ENCODE measurements around the gene DDO. TPM values are rescaled to one million over a fixed set of nuclear protein-coding genes. Genes with fewer than 3 reads are reported as not detected.

DDO gene, protein sequence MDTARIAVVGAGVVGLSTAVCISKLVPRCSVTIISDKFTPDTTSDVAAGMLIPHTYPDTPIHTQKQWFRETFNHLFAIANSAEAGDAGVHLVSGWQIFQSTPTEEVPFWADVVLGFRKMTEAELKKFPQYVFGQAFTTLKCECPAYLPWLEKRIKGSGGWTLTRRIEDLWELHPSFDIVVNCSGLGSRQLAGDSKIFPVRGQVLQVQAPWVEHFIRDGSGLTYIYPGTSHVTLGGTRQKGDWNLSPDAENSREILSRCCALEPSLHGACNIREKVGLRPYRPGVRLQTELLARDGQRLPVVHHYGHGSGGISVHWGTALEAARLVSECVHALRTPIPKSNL
- total RNA-seq, result 1 to 10 TPM; 2.0 to 2.3 TPM

DNA sequence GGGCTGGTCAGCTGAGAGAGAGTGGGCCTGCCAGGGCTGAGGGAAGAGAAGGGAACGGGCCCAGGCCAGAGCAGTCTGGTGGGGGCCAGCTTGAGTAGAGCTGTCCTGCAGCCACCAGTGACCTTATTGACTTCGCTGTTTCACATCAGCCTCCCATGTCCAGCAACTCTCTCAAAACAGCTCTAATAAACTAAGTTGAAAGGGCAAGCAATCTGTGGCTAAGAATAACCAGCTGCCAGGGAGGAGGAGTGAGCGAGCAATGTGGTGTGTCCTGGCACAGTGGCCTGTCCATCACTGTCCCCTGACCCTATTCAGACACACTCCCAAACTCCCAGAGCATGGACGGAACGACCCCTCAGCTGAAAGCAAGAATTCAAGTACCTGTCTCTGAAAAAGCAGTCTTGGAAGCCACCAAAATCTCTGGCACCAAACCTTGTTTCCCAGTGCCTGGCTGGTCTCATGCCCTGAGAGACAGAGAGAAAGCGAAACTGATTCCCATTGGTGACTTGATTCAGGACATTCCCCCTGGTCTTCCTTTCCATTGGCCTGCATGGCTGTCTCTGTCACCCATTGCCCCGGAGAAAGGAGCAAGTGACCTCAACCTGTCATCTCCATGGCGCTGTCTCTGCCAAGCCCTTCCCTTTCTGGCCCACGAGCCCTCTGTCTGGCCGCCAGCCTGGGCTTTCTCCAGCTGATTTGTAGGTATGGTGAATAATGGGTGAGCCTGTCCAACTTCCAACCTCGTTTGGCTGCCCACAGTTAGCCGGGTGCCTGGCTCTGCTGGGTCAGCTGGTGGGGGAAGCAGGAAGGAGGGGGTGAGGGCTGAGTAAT lies at the start of gene DDO:
Gene DDO, minus strand, starts transcription at position 490 of the 831 bp plus-strand sequence. CDS start 2,113 bp downstream, outside the sequence.
- peak within 1 kb of the TSS; percentile 16 to 28 for H3K9ac ChIP-seq (ENCODE audit: low read depth in 2 of 2, low read length in 2 of 2)
- TF ChIP-seq, protein P1, sequence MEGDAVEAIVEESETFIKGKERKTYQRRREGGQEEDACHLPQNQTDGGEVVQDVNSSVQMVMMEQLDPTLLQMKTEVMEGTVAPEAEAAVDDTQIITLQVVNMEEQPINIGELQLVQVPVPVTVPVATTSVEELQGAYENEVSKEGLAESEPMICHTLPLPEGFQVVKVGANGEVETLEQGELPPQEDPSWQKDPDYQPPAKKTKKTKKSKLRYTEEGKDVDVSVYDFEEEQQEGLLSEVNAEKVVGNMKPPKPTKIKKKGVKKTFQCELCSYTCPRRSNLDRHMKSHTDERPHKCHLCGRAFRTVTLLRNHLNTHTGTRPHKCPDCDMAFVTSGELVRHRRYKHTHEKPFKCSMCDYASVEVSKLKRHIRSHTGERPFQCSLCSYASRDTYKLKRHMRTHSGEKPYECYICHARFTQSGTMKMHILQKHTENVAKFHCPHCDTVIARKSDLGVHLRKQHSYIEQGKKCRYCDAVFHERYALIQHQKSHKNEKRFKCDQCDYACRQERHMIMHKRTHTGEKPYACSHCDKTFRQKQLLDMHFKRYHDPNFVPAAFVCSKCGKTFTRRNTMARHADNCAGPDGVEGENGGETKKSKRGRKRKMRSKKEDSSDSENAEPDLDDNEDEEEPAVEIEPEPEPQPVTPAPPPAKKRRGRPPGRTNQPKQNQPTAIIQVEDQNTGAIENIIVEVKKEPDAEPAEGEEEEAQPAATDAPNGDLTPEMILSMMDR (IDR thresholded peaks at IDR 0.05), result no peak

DNA sequence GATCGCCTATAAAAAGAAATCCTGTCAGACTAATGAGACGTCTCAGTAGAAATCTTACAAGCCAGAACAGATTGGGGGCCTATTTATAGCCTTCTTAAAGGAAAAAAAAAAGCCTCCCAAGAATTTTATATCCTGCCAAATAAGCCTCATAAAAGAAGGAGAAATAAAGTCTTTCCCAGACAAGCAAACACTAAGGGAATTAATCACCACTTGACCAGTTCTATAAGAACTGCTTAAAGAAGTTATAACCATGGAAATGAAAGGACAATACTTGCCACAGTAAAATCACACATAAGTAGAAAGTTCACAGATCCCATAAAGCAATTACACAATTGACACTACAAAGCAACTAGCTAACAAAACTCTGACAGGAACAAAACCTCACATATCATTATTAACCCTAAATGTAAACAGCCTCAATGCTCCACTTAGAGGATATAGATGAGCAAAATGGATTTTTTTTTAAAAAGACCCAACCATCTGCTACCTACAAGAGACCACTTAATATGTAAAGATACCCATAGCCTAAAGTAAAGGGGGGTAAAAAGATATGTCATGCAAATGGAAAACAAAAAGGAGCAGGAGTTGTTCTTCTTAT lies 47.6 kb upstream of the DDO start:
- H3K36me3 ChIP-seq, result no peaks in the 10 kb centered on the region
- no peaks in the 10 kb centered on the region for H3K27me3 ChIP-seq
- no peak overlapping the region for H3K9ac ChIP-seq (ENCODE audit: low read depth in 2 of 2, low read length in 2 of 2)
- H3K4me1 ChIP-seq, result no peaks in the 10 kb centered on the region
- DNase-seq, result no peak
- H3K4me3 ChIP-seq, result no peak overlapping the region
- no peaks in the 10 kb centered on the region for H3K9me3 ChIP-seq
- TF ChIP-seq, protein P1 (IDR thresholded peaks at IDR 0.05), result no peak
- H3K27ac ChIP-seq, result no peak overlapping the region
- intact Hi-C loops (cut with DNase I), result no loop called here

More for the DNA sequence above, at the start of gene DDO:
- intact Hi-C loops (cut with DNase I), result no loop called here
- Histone ChIP-seq H3K27ac (no peak within 1 kb of the TSS), H3K4me3 (peak within 1 kb of the TSS; percentile 17), H3K27me3 (no peaks in the 10 kb centered on the region), H3K9me3 (no peaks in the 10 kb centered on the region), H3K4me1 (peaks cover 5% of the 10 kb centered on the region), H3K36me3 (no peaks in the 10 kb centered on the region)
- DNase-seq, result peak; percentile 47

DNA sequence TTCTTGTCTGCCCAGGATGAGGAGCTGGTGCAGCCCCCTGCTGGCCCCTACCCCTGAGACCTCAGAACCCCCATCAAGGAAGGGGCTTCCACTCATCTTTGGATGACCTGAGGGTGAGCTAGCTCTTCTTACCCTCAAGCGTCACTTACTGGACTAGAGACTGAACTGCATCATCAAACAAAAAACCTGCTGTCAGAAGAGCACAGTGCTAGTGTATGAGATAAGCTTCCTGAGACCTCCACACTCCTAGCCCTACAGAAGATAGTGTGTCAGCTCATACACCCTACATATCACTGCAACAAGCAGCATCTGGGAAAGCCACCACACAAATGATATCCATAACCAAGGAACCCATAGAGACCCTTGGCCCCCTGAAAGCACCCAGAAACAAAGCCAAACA lies 46.0 kb upstream of the DDO start:
- Histone ChIP-seq H3K27ac (no peak overlapping the region), H3K9ac (ENCODE audit: low read depth in 2 of 2, low read length in 2 of 2) (no peak overlapping the region), H3K27me3 (no peaks in the 10 kb centered on the region), H3K9me3 (no peaks in the 10 kb centered on the region), H3K4me3 (no peak overlapping the region), H3K4me1 (no peaks in the 10 kb centered on the region), H3K36me3 (no peaks in the 10 kb centered on the region)
- DNase-seq, result no peak
- intact Hi-C loops (cut with DNase I), result no loop called here
- TF ChIP-seq, protein P1 (IDR thresholded peaks at IDR 0.05), result no peak

DNA sequence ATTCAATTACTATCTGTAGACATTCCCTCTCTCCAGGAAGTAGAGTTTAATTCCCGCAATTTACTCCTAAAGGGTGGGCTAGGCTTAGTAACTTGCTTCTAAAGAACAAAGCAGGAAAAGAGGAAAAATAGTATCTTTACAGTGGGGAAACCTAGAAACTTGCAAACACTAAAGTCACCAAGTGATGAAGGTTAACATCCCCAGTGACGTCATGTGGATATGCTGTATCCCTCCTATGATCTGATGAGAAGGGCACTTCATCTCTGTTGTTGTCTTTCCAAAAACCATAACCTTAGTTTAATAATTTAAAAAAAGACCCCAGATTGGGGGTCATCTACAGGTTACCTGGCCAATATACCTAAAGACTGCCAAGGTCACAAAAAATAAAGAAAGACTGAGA lies 43.8 kb upstream of the DDO start:
- H3K27me3 ChIP-seq, result no peaks in the 10 kb centered on the region
- H3K9ac ChIP-seq (ENCODE audit: low read depth in 2 of 2, low read length in 2 of 2), result no peak overlapping the region
- TF ChIP-seq, protein P1 (IDR thresholded peaks at IDR 0.05), result no peak
- intact Hi-C loops (cut with DNase I), result no loop called here
- no peaks in the 10 kb centered on the region for H3K36me3 ChIP-seq
- no peak for DNase-seq
- H3K9me3 ChIP-seq, result no peaks in the 10 kb centered on the region
- H3K4me1 ChIP-seq, result no peaks in the 10 kb centered on the region
- no peak overlapping the region for H3K27ac ChIP-seq
- no peak overlapping the region for H3K4me3 ChIP-seq

DNA sequence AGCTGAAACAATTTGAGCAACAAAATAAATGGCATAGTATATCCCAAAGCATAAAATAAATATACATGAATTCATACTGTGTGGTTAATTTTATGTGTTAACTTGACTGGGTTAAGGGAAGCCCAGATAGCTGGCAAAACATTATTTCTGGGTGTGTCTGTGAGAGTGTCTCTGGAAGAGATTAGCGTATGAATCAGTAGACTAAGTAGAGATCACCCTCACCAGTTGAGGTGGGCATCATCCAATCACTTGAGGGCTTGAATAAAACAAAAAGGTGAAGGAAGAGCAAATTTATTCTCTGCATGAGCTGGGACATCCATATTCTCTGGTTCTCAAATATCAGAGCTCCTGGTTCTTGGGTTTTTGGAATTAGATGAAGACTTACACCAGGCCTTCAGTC lies 43.1 kb upstream of the DDO start:
- H3K27ac ChIP-seq, result no peak overlapping the region
- H3K4me1 ChIP-seq, result no peaks in the 10 kb centered on the region
- H3K4me3 ChIP-seq, result no peak overlapping the region
- H3K9me3 ChIP-seq, result no peaks in the 10 kb centered on the region
- DNase-seq, result no peak
- H3K27me3 ChIP-seq, result no peaks in the 10 kb centered on the region
- TF ChIP-seq, protein P1 (IDR thresholded peaks at IDR 0.05), result no peak
- no peaks in the 10 kb centered on the region for H3K36me3 ChIP-seq
- no peak overlapping the region for H3K9ac ChIP-seq (ENCODE audit: low read depth in 2 of 2, low read length in 2 of 2)
- intact Hi-C loops (cut with DNase I), result no loop called here
